Left ventricle myocardium inferior (tissue), 1 donor: ENCODE results near the gene ST7. TPM values are rescaled to one million over a fixed set of nuclear protein-coding genes. Genes with fewer than 3 reads are reported as not detected.

ENCODE experiments used
- DNase-seq: peaks from one replicate; pipeline ENCODE4 v3.0.0-alpha.2; 2020
- H3K27ac ChIP-seq: fragments of 200-600 bp; replicated peaks from 2 replicates; pipeline ENCODE4 v1.8.0; 2021
- H3K27me3 ChIP-seq: fragments of 200-600 bp; 2 replicates; pipeline ENCODE4 v1.8.0; 2021; ENCODE audit warnings: low read depth
- H3K36me3 ChIP-seq: fragments of 200-600 bp; 2 replicates; pipeline ENCODE4 v1.8.0; 2021
- H3K4me1 ChIP-seq: fragments of 200-600 bp; 2 replicates; pipeline ENCODE4 v1.8.0; 2021
- H3K4me3 ChIP-seq: fragments of 200-600 bp; 2 replicates; pipeline ENCODE4 v1.8.0; 2021; ENCODE audit warnings: mild to moderate bottlenecking, moderate library complexity
- H3K9me3 ChIP-seq: fragments of 200-600 bp; replicated peaks from 2 replicates; pipeline ENCODE4 v1.8.0; 2021
- CTCF ChIP-seq: fragments of 200-600 bp; IDR thresholded peaks from 2 replicates; pipeline ENCODE4 v1.8.0; 2021; ENCODE audit warnings: antibody characterized with exemption, mild to moderate bottlenecking, borderline replicate concordance
- intact Hi-C: fragments of 100-400 bp; cut with micrococcal nuclease; formaldehyde crosslinking; loops from one replicate; pipeline ENCODE4 v1.11.0; 2022
- total RNA-seq: library from RNA; stranded (reverse); fragmentation: NEBNext Ultra II Directional; extraction: Animal tissue kit (Norgen Biotek cat#: 25700); gene quantifications from one replicate; pipeline ENCODE4 v1.2.1, GENCODE V29; 2021
- donor health status: DM: no; HTN: yes; CAD: no; lungs with severe emphysema.

The ST7 gene
- total RNA-seq, 1 donor from 2014 or later: 28.5 TPM

- peaks cover 45% of the 10 kb centered on the region for H3K4me1 ChIP-seq
- intact Hi-C loops: no loop called here
- no peak overlapping the region for H3K4me3 ChIP-seq
- no peak for TF ChIP-seq CTCF
- no peaks in the 10 kb centered on the region for H3K9me3 ChIP-seq
- peak overlapping the region; percentile 52 for H3K27ac ChIP-seq
- H3K36me3 ChIP-seq: no peaks in the 10 kb centered on the region
- H3K27me3 ChIP-seq: no peaks in the 10 kb centered on the region
- no peak for DNase-seq
These were observed 115.3 kb downstream of the ST7 start for GRCh38 chr7:117068511-117069145.

GRCh38 chr7:117069379-117069778 is 116.1 kb downstream of the ST7 start:
- H3K27me3 ChIP-seq: no peaks in the 10 kb centered on the region
- intact Hi-C loops: no loop called here
- no peaks in the 10 kb centered on the region for H3K9me3 ChIP-seq
- H3K27ac ChIP-seq: no peak overlapping the region
- TF ChIP-seq CTCF: no peak
- H3K4me1 ChIP-seq: peaks cover 46% of the 10 kb centered on the region
- no peak overlapping the region for H3K4me3 ChIP-seq
- no peaks in the 10 kb centered on the region for H3K36me3 ChIP-seq
- DNase-seq: no peak

- Histone ChIP-seq H3K4me1 (peaks cover 61% of the 10 kb centered on the region), H3K27me3 (no peaks in the 10 kb centered on the region), H3K27ac (no peak overlapping the region), H3K9me3 (peaks cover 2% of the 10 kb centered on the region), H3K36me3 (no peaks in the 10 kb centered on the region), H3K4me3 (no peak overlapping the region)
- no peak for TF ChIP-seq CTCF
- DNase-seq: no peak
- intact Hi-C loops: no loop called here
These were observed 118.2 kb downstream of the ST7 start for GRCh38 chr7:117071551-117071950.

- Histone ChIP-seq H3K9me3 (peaks cover 2% of the 10 kb centered on the region), H3K4me1 (peaks cover 70% of the 10 kb centered on the region), H3K27ac (peak overlapping the region; percentile 82), H3K27me3 (no peaks in the 10 kb centered on the region), H3K4me3 (peak overlapping the region; percentile 36), H3K36me3 (no peaks in the 10 kb centered on the region)
- intact Hi-C loops: no loop called here
- TF ChIP-seq CTCF: no peak
- peak; percentile 44 for DNase-seq
These were observed 119.4 kb downstream of the ST7 start for GRCh38 chr7:117072620-117073118.

GRCh38 chr7:117074378-117074777 is 121.1 kb downstream of the ST7 start:
- peaks cover 68% of the 10 kb centered on the region for H3K4me1 ChIP-seq
- H3K27me3 ChIP-seq: no peaks in the 10 kb centered on the region
- peaks cover 2% of the 10 kb centered on the region for H3K9me3 ChIP-seq
- no peak for DNase-seq
- no peak for TF ChIP-seq CTCF
- no peak overlapping the region for H3K4me3 ChIP-seq
- intact Hi-C loops: no loop called here
- no peaks in the 10 kb centered on the region for H3K36me3 ChIP-seq
- H3K27ac ChIP-seq: no peak overlapping the region
